NCI-H226 (cell line): ENCODE measurements around the gene GRK1.

Experiments
- DNase-seq: peaks from one replicate; pipeline ENCODE4 v3.0.0-alpha.2; 2015

GRK1 gene

GRCh38 chr13:113651511-113652403, 15.3 kb upstream of the GRK1 start:
- no peak for DNase-seq

- no peak for DNase-seq
Measured at GRCh38 chr13:113652404-113653263, 14.4 kb upstream of the GRK1 start.

- DNase-seq, result no peak
Measured at GRCh38 chr13:113653264-113654174, 13.5 kb upstream of the GRK1 start.

GRCh38 chr13:113654175-113654560, 12.9 kb upstream of the GRK1 start:
- DNase-seq, result no peak

- DNase-seq, result no peak
Measured at GRCh38 chr13:113654591-113655345, 12.3 kb upstream of the GRK1 start.

- no peak for DNase-seq
Measured at GRCh38 chr13:113655346-113656002, 11.5 kb upstream of the GRK1 start.

- DNase-seq, result no peak
Measured at GRCh38 chr13:113656003-113656588, 10.9 kb upstream of the GRK1 start.

- no peak for DNase-seq
Measured at GRCh38 chr13:113656831-113657671, 10.0 kb upstream of the GRK1 start.

GRCh38 chr13:113657851-113658741, 8.9 kb upstream of the GRK1 start, which contains the start of gene ATP4B:
Gene ATP4B, minus strand, starts transcription at chr13:113658198. Its CDS starts 54 bp downstream, at chr13:113658144.
- DNase-seq, result no peak

- DNase-seq, result no peak
Measured at GRCh38 chr13:113658836-113659235, 8.2 kb upstream of the GRK1 start.

GRCh38 chr13:113659337-113659736, 7.7 kb upstream of the GRK1 start:
- DNase-seq, result no peak

GRCh38 chr13:113660066-113660465, 7.0 kb upstream of the GRK1 start:
- no peak for DNase-seq

- DNase-seq, result no peak
Measured at GRCh38 chr13:113661509-113661908, 5.5 kb upstream of the GRK1 start.

- no peak for DNase-seq
Measured at GRCh38 chr13:113663934-113664333, 3.1 kb upstream of the GRK1 start.

GRCh38 chr13:113664751-113665596, 2.0 kb upstream of the GRK1 start:
- DNase-seq, result no peak

GRCh38 chr13:113665597-113666328, 1.3 kb upstream of the GRK1 start:
- no peak for DNase-seq

- no peak for DNase-seq
Measured at GRCh38 chr13:113666329-113666670, 719 bp upstream of the GRK1 start.
